Endothelial cell of umbilical vein (primary cell): ENCODE data around the gene SUMF1.

Experiments used
- EZH2 ChIP-seq: IDR thresholded peaks from 2 replicates; pipeline ENCODE4 v1.6.1; 2012; ENCODE audit warnings: borderline replicate concordance, low read depth, mild to moderate bottlenecking, moderate library complexity, low read length, inconsistent platforms; ENCODE audit not compliant: severe bottlenecking
- FOS ChIP-seq: IDR thresholded peaks from 2 replicates; pipeline ENCODE4 v1.6.1; 2011; ENCODE audit warnings: mild to moderate bottlenecking, low read length, moderate library complexity, borderline replicate concordance; ENCODE audit not compliant: insufficient read depth
- POLR2A ChIP-seq: IDR thresholded peaks from 2 replicates; pipeline ENCODE4 v1.6.1; 2012; ENCODE audit warnings: low read depth, mild to moderate bottlenecking, control low read depth, low read length
- POLR2AphosphoS5 ChIP-seq: IDR thresholded peaks from 2 replicates; pipeline ENCODE4 v1.6.1; 2012; ENCODE audit warnings: low read depth, mild to moderate bottlenecking, control low read depth, low read length, moderate library complexity; ENCODE audit not compliant: insufficient read depth
- TF ChIP-seq, protein P1 (sequence below), 2 donors: IDR thresholded peaks; 1 replicate in 1 of 2; 2 replicates in 1 of 2; pipeline ENCODE4 v1.5.1; 2011; ENCODE audit warnings: low read length in 2 of 2, mild to moderate bottlenecking in 2 of 2, moderate library complexity in 2 of 2, control low read depth in 1 of 2, inconsistent platforms in 1 of 2, low read depth in 1 of 2; ENCODE audit not compliant: insufficient read depth in 1 of 2; ENCODE audit errors: extremely low read depth in 1 of 2
- TF ChIP-seq, protein P2 (sequence below): IDR thresholded peaks from 2 replicates; pipeline ENCODE4 v1.6.1; 2011; ENCODE audit not compliant: insufficient read depth, insufficient read length

DNA sequence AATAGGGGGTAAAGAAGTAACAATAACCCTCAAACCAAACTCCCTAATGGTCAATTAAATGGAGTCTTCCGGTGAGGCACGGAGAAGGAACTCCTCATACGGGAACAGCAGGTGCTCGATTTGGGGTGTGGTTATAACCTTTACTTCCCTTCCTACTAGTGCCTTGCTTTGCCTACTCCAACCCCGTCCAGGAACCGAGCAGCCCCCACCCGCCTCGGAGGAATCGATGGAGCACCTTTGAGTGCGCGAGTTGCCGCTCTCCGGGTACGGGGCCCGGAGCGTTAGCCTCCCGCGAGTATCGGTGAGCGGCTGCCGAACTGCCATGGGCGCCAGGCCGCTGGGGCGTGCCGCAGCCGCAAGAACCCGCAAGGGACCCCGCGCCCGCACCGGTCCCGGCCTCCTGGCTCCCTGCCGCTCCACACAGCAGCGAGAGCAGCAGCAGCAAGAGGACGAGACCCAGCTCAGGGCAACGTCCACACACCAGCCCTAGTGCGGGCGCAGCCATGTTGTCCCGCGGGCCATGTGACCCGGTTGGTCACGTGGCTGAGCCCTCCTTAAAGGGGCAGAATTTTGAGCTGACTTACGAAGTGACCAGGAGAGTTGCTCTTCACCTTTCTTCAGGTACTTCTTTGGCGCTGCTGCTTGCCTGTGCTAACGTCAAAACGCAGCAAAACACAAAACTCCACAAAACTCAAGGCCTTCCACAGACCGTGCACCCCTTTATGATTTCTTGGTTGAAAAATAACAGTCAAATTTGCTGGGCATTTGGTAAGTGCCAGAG, at the start of gene SUMF1:
- TF ChIP-seq, protein P1, sequence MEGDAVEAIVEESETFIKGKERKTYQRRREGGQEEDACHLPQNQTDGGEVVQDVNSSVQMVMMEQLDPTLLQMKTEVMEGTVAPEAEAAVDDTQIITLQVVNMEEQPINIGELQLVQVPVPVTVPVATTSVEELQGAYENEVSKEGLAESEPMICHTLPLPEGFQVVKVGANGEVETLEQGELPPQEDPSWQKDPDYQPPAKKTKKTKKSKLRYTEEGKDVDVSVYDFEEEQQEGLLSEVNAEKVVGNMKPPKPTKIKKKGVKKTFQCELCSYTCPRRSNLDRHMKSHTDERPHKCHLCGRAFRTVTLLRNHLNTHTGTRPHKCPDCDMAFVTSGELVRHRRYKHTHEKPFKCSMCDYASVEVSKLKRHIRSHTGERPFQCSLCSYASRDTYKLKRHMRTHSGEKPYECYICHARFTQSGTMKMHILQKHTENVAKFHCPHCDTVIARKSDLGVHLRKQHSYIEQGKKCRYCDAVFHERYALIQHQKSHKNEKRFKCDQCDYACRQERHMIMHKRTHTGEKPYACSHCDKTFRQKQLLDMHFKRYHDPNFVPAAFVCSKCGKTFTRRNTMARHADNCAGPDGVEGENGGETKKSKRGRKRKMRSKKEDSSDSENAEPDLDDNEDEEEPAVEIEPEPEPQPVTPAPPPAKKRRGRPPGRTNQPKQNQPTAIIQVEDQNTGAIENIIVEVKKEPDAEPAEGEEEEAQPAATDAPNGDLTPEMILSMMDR (IDR thresholded peaks at IDR 0.05; ENCODE audit: extremely low read depth in 1 of 2, insufficient read depth in 1 of 2, low read depth in 1 of 2, low read length in 2 of 2), result no peak
- TF ChIP-seq POLR2A (peak; percentile 85), EZH2 (no peak), POLR2AphosphoS5 (peak; percentile 84), FOS (no peak)
- TF ChIP-seq, protein P2, sequence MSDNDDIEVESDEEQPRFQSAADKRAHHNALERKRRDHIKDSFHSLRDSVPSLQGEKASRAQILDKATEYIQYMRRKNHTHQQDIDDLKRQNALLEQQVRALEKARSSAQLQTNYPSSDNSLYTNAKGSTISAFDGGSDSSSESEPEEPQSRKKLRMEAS, result peak; percentile 99
